Natural killer cell (primary cell): ENCODE measurements around the gene MAP2K5. TPM values are rescaled to one million over a fixed set of nuclear protein-coding genes. Genes with fewer than 3 reads are reported as not detected.

Experiments used
- ATAC-seq, 3 donors: fragments of 150-1000 bp in 2 of 3; fragments of 200-7000 bp in 1 of 3; cut with Tn5 transposase; 1 replicate in 1 of 3; 2 replicates in 2 of 3; pipeline ENCODE4 v1.10.0; 2021; ENCODE audit warnings: mild to moderate bottlenecking in 2 of 3, moderate library complexity in 2 of 3
- DNase-seq, 2 donors: peaks; one replicate each; pipeline versions ENCODE4 v3.0.0 to v3.0.0-alpha.2; 2013 to 2021; ENCODE audit warnings: mixed read lengths in 1 of 2
- H3K27ac ChIP-seq: one replicate; pipeline ENCODE4 v1.5.1; 2013; ENCODE audit warnings: mild to moderate bottlenecking, low read length
- H3K27me3 ChIP-seq: one replicate; pipeline ENCODE4 v1.6.1; 2013; ENCODE audit warnings: low read length; ENCODE audit not compliant: control insufficient read depth, insufficient read depth
- H3K36me3 ChIP-seq: one replicate; pipeline ENCODE4 v1.6.1; 2013; ENCODE audit warnings: low read length; ENCODE audit not compliant: control insufficient read depth, insufficient read depth
- H3K4me1 ChIP-seq: one replicate; pipeline ENCODE4 v1.6.1; 2013; ENCODE audit warnings: low read length; ENCODE audit not compliant: control insufficient read depth, insufficient read depth
- H3K4me3 ChIP-seq: one replicate; pipeline ENCODE4 v1.5.1; 2013; ENCODE audit warnings: low read length
- H3K9me3 ChIP-seq: one replicate; pipeline ENCODE4 v1.6.1; 2013; ENCODE audit warnings: low read length; ENCODE audit not compliant: control insufficient read depth, insufficient read depth
- H3K27ac Mint-ChIP-seq, 2 donors: one replicate each; pipeline ENCODE4 v1.8.0; 2022; ENCODE audit warnings: mild to moderate bottlenecking in 2 of 2, mixed read lengths in 2 of 2, moderate library complexity in 1 of 2
- H3K27me3 Mint-ChIP-seq, 2 donors: one replicate each; pipeline ENCODE4 v1.8.0; 2022; ENCODE audit warnings: low read depth in 2 of 2, mixed read lengths in 2 of 2
- H3K36me3 Mint-ChIP-seq: one replicate; pipeline ENCODE4 v1.8.0; 2022; ENCODE audit warnings: mixed read lengths
- H3K4me1 Mint-ChIP-seq, 2 donors: one replicate each; pipeline ENCODE4 v1.8.0; 2022; ENCODE audit warnings: mixed read lengths in 2 of 2
- H3K4me3 Mint-ChIP-seq: one replicate; pipeline ENCODE4 v1.8.0; 2022; ENCODE audit warnings: mild to moderate bottlenecking, moderate library complexity, mixed read lengths
- H3K9me3 Mint-ChIP-seq, 2 donors: one replicate each; pipeline ENCODE4 v1.8.0; 2022; ENCODE audit warnings: mixed read lengths in 2 of 2
- CTCF ChIP-seq: fragments of 200-600 bp; IDR thresholded peaks from one replicate; pipeline ENCODE4 v1.8.0; 2022; ENCODE audit warnings: antibody characterized with exemption
- WGBS: methylation state at CpG from one replicate; pipeline ENCODE4 v1.1.7; 2013; ENCODE audit warnings: missing lambda C conversion rate; ENCODE audit not compliant: insufficient coverage; 5-methylcytosine and 5-hydroxymethylcytosine counted together
- intact Hi-C: fragments of 100-400 bp; cut with micrococcal nuclease; formaldehyde crosslinking; loops from one replicate; pipeline ENCODE4 v1.14.2; 2022
- total RNA-seq, 4 donors: library from RNA; stranded (reverse); fragments of 120-200 nt in 1 of 4; gene quantifications; one replicate each; pipeline versions ENCODE4 v1.2.3 to v1.2.4, GENCODE V29; 2013 to 2022

MAP2K5 gene
- total RNA-seq, 3 donors from 2014 or later (not counting 1 experiment from before 2014, with no cell fraction given): 25.6 to 32.6 (median 29.2) TPM

DNA sequence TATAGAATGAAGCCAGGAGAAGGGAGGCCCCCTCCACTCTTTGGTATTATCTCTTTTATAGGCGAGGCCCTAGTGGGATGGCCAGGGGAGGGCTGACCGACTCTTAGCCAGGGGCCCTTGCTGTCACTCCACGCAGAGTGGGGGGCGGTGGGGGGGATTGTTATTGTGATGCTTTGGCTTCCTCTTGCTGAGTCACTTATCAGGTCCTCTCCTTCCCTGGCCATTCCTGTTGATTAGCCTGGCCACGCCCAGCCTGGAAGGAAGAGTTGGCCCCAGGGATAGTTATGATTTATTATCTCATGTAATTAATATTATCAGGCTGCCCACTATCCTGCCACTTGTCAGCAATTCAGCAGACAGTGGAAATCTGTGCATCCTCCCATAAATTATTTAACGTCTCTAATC is 257.3 kb downstream of the MAP2K5 start:
- Mint-ChIP-seq H3K9me3 (peaks cover 4 to 5% of the 10 kb centered on the region in 2 donors), H3K27me3 (no peaks in the 10 kb centered on the region), H3K36me3 (peaks cover 12% of the 10 kb centered on the region), H3K4me1 (peaks cover 0 to 6% of the 10 kb centered on the region in 2 donors), H3K4me3 (no peak overlapping the region), H3K27ac (no peak overlapping the region)
- 96% methylated on average over 4 of the region's 6 CpGs for WGBS
- H3K9me3 ChIP-seq: peaks cover 1% of the 10 kb centered on the region
- ATAC-seq (no peak), DNase-seq (no peak)
- no peaks in the 10 kb centered on the region for H3K4me1 ChIP-seq
- H3K4me3 ChIP-seq: no peak overlapping the region
- no peak for TF ChIP-seq CTCF
- no peaks in the 10 kb centered on the region for H3K36me3 ChIP-seq
- H3K27ac ChIP-seq: no peak overlapping the region
- intact Hi-C loops: no loop called here
- no peaks in the 10 kb centered on the region for H3K27me3 ChIP-seq

- Mint-ChIP-seq H3K4me3 (no peak overlapping the region), H3K9me3 (no peaks in the 10 kb centered on the region), H3K27me3 (no peaks in the 10 kb centered on the region), H3K4me1 (peaks cover 0 to 3% of the 10 kb centered on the region in 2 donors), H3K36me3 (no peaks in the 10 kb centered on the region), H3K27ac (no peak overlapping the region)
- Histone ChIP-seq H3K9me3 (no peaks in the 10 kb centered on the region), H3K27me3 (no peaks in the 10 kb centered on the region), H3K27ac (no peak overlapping the region), H3K4me3 (no peak overlapping the region), H3K4me1 (no peaks in the 10 kb centered on the region), H3K36me3 (no peaks in the 10 kb centered on the region)
- 100% methylated on average over 2 of the region's 2 CpGs for WGBS
- DNase-seq: no peak
- intact Hi-C loops: no loop called here
- ATAC-seq: no peak
- no peak for TF ChIP-seq CTCF
Measured at GRCh38 chr15:67801142-67801541, 258.6 kb downstream of the MAP2K5 start.

DNA sequence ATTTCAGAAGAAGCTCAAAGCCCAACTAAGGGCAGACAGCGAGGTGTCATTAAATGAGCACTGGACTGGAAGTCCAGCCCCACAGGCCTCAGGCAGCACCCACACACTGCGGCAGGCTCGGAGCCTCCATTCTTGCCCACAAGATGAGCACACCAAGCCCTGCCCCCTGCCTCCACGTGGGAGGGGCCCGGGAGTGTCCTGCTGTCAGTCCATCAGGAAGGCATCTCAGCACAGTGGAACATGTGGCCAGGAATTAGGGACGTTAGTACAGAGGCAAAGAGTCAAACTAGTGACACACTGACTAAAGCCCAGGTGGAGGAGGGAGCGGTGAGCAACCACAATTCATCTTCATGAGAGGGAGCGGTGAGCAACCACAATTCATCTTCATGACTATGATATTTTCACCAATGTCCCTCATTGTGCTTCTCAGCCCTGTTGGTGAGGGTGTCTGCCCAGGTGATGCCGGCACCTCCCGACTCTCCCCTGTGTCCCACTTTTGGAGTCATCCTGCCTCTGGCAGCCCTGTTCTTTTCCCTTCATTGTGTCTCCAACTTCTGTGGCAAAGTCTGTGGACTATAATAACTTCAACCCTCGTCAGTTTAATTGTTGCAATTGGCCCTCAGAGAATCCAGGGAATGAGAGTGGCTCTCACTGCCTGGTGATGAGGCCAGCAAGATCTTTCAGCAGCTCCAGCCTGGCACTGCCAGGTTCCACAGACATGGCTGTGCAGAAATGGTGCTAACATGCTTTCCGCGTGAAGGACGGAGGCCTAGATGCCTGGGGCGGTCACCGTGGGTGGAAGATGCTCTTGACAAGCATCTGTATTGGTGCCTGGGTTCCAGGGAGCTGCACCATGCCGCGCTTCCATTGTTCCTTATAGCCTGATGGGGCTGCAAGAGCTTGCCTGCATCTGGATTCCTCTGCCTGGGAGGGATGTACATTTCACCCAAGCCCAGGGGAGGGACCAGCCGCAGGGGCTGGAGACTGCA is 259.7 kb downstream of the MAP2K5 start:
- H3K27ac Mint-ChIP-seq: no peak overlapping the region
- H3K27me3 ChIP-seq: no peaks in the 10 kb centered on the region
- H3K4me1 ChIP-seq: no peaks in the 10 kb centered on the region
- H3K36me3 Mint-ChIP-seq: no peaks in the 10 kb centered on the region
- no peaks in the 10 kb centered on the region for H3K36me3 ChIP-seq
- ATAC-seq: no peak
- peaks cover 0 to under 1% of the 10 kb centered on the region in 2 donors for H3K4me1 Mint-ChIP-seq
- no peak overlapping the region for H3K4me3 Mint-ChIP-seq
- WGBS: 88% methylated on average over 19 of the region's 19 CpGs
- intact Hi-C loops: no loop called here
- no peak for TF ChIP-seq CTCF
- DNase-seq: no peak
- no peak overlapping the region for H3K27ac ChIP-seq
- no peaks in the 10 kb centered on the region for H3K27me3 Mint-ChIP-seq
- H3K4me3 ChIP-seq: no peak overlapping the region
- H3K9me3 Mint-ChIP-seq: no peaks in the 10 kb centered on the region
- H3K9me3 ChIP-seq: no peaks in the 10 kb centered on the region
